Prostate gland (tissue), 2 donors: ENCODE measurements around the gene BRF1.

Experiments
- CTCF ChIP-seq, 4 experiments: fragments of 200-600 bp in 2 of 4; fragments of 450-650 bp in 2 of 4; sonication (generic) in 2 of 4; IDR thresholded peaks; 1 replicate in 3 of 4; 2 replicates in 1 of 4; pipeline ENCODE4 v1.5.1; 2016 to 2019; ENCODE audit warnings: antibody characterized with exemption in 4 of 4, mild to moderate bottlenecking in 2 of 4, moderate library complexity in 2 of 4
- POLR2A ChIP-seq: fragments of 450-650 bp; IDR thresholded peaks from one replicate; pipeline ENCODE4 v1.6.1; 2016; ENCODE audit warnings: antibody characterized with exemption, mild to moderate bottlenecking
- POLR2AphosphoS5 ChIP-seq: sonication (generic); formaldehyde crosslinking; IDR thresholded peaks from one replicate; pipeline ENCODE4 v1.6.1; 2017; ENCODE audit warnings: antibody characterized with exemption

- no peak for TF ChIP-seq CTCF (IDR thresholded peaks at IDR 0.05)
- no peak for TF ChIP-seq POLR2A
- no peak for TF ChIP-seq POLR2AphosphoS5
Observed at GRCh38 chr14:105337433-105337832, 36.6 kb upstream of the BRF1 start.
